Fibroblast of lung (primary cell): ENCODE results near the gene DPM2.

Experiments
- CTCF ChIP-seq, 2 donors: IDR thresholded peaks in 1 of 2; conservative IDR thresholded peaks in 1 of 2; 1 replicate in 1 of 2; 2 replicates in 1 of 2; pipeline ENCODE4 v1.5.1; 2011 to 2012; ENCODE audit warnings: low read length in 2 of 2, control low read depth in 1 of 2, inconsistent platforms in 1 of 2, low read depth in 1 of 2, mild to moderate bottlenecking in 1 of 2
- EZH2 ChIP-seq: IDR thresholded peaks from 2 replicates; pipeline ENCODE4 v1.5.1; 2012; ENCODE audit warnings: low read length, control low read depth, mild to moderate bottlenecking; ENCODE audit errors: missing control alignments

GRCh38 chr9:127916720-127917581 lies 20.7 kb downstream of the DPM2 start, which contains the start of gene ST6GALNAC4:
- TF ChIP-seq EZH2 (no peak), CTCF (conservative IDR thresholded peaks at IDR 0.05 in 1 of 2, IDR thresholded peaks at IDR 0.05 in 1 of 2; ENCODE audit: low read depth in 1 of 2, low read length in 2 of 2) (no peak)
